HepG2 (cell line): ENCODE results near the gene SLC9A8. TPM values are rescaled to one million over a fixed set of nuclear protein-coding genes. Genes with fewer than 3 reads are reported as not detected.

Source experiments
- CREB3 ChIP-seq: sonication (generic); formaldehyde crosslinking; IDR thresholded peaks from 2 replicates; pipeline ENCODE4 v1.5.0; 2020; ENCODE audit warnings: missing genetic modification reagents
- FOSL1 ChIP-seq: sonication (generic); formaldehyde crosslinking; IDR thresholded peaks from 2 replicates; pipeline ENCODE4 v1.9.0; 2021; ENCODE audit warnings: missing genetic modification reagents, borderline replicate concordance
- FOXA3 ChIP-seq: IDR thresholded peaks from 2 replicates; pipeline ENCODE4 v1.6.1; 2016; ENCODE audit warnings: missing genetic modification reagents, missing compliant biosample characterization
- MAFF ChIP-seq: IDR thresholded peaks from 2 replicates; pipeline ENCODE4 v1.6.1; 2011; ENCODE audit warnings: low read depth, low read length, improper control_type of control experiment
- MBD4 ChIP-seq: IDR thresholded peaks from 2 replicates; pipeline ENCODE4 v1.6.1; 2012; ENCODE audit warnings: low read length, inconsistent platforms, borderline replicate concordance
- MLX ChIP-seq: IDR thresholded peaks from 2 replicates; pipeline ENCODE4 v1.6.1; 2016
- MYNN ChIP-seq: sonication (generic); formaldehyde crosslinking; IDR thresholded peaks from 2 replicates; pipeline ENCODE4 v1.4.0; 2020; ENCODE audit warnings: mild to moderate bottlenecking, low read depth, missing genetic modification reagents
- NFATC3 ChIP-seq: sonication (generic); formaldehyde crosslinking; IDR thresholded peaks from 2 replicates; pipeline ENCODE4 v1.5.1; 2020; ENCODE audit warnings: mild to moderate bottlenecking, missing genetic modification reagents
- RFX3 ChIP-seq: IDR thresholded peaks from 2 replicates; pipeline ENCODE4 v1.6.1; 2016; ENCODE audit warnings: missing biosample characterization, missing genetic modification reagents
- SRSF1 ChIP-seq: fragments of 200-400 bp; formaldehyde crosslinking; optimal IDR thresholded peaks from 2 replicates; pipeline ENCODE3; 2017; ENCODE audit warnings: mild to moderate bottlenecking, low read depth, low read length, moderate library complexity
- TAF15 ChIP-seq: fragments of 200-400 bp; formaldehyde crosslinking; IDR thresholded peaks from one replicate; pipeline ENCODE4 v1.6.1; 2018; ENCODE audit warnings: mild to moderate bottlenecking, low read depth, low read length; ENCODE audit not compliant: poor library complexity, severe bottlenecking
- ZBTB1 ChIP-seq: sonication (generic); formaldehyde crosslinking; IDR thresholded peaks from 2 replicates; pipeline ENCODE4 v1.4.0; 2020; ENCODE audit warnings: missing genetic modification reagents, borderline replicate concordance
- ZFP62 ChIP-seq: sonication (generic); formaldehyde crosslinking; IDR thresholded peaks from 2 replicates; pipeline ENCODE4 v1.4.0; 2020; ENCODE audit warnings: missing genetic modification reagents
- ZMYM3 ChIP-seq: sonication (generic); formaldehyde crosslinking; IDR thresholded peaks from 2 replicates; pipeline ENCODE4 v1.5.1; 2020; ENCODE audit warnings: mild to moderate bottlenecking, missing genetic modification reagents
- ZNF280D ChIP-seq: sonication (generic); formaldehyde crosslinking; IDR thresholded peaks from 2 replicates; pipeline ENCODE4 v1.5.1; 2020; ENCODE audit warnings: mild to moderate bottlenecking, missing genetic modification reagents
- ZNF33B ChIP-seq: sonication (generic); formaldehyde crosslinking; IDR thresholded peaks from 2 replicates; pipeline ENCODE4 v1.5.1; 2020; ENCODE audit warnings: mild to moderate bottlenecking, missing genetic modification reagents
- ZNF546 ChIP-seq: sonication (generic); formaldehyde crosslinking; conservative IDR thresholded peaks from 2 replicates; pipeline ENCODE4 v1.8.1; 2023; ENCODE audit warnings: mild to moderate bottlenecking, missing genetic modification reagents
- ZNF549 ChIP-seq: sonication (generic); formaldehyde crosslinking; IDR thresholded peaks from 2 replicates; pipeline ENCODE4 v1.5.0; 2020; ENCODE audit warnings: missing genetic modification reagents
- ZNF556 ChIP-seq: sonication (generic); formaldehyde crosslinking; IDR thresholded peaks from 2 replicates; pipeline ENCODE4 v1.4.0; 2020; ENCODE audit warnings: mild to moderate bottlenecking, missing genetic modification reagents, borderline replicate concordance
- ZNF557 ChIP-seq: sonication (generic); formaldehyde crosslinking; IDR thresholded peaks from 2 replicates; pipeline ENCODE4 v1.4.0; 2020; ENCODE audit warnings: missing genetic modification reagents
- ZNF562 ChIP-seq: sonication (generic); formaldehyde crosslinking; IDR thresholded peaks from 2 replicates; pipeline ENCODE4 v1.8.0; 2022; ENCODE audit warnings: missing genetic modification reagents, borderline replicate concordance
- ZNF567 ChIP-seq: sonication (generic); formaldehyde crosslinking; IDR thresholded peaks from 2 replicates; pipeline ENCODE4 v1.8.1; 2023; ENCODE audit warnings: mild to moderate bottlenecking, missing genetic modification reagents, borderline replicate concordance
- ZNF740 ChIP-seq: sonication (generic); formaldehyde crosslinking; IDR thresholded peaks from 2 replicates; pipeline ENCODE4 v1.4.0; 2020; ENCODE audit warnings: missing genetic modification reagents
- ZNF784 ChIP-seq: sonication (generic); formaldehyde crosslinking; IDR thresholded peaks from 2 replicates; pipeline ENCODE4 v1.5.1; 2020; ENCODE audit warnings: missing genetic modification reagents, mild to moderate bottlenecking, borderline replicate concordance
- polyA plus RNA-seq, 8 experiments: library from polyadenylated mRNA; depleted of rRNA in 3 of 8; stranded (reverse) in 7 of 8; unstranded in 1 of 8; fragments of >200 nt; fragmentation: Illumina TruSeq in 4 of 8; extraction: Trizol in 4 of 8; gene quantifications; 2 replicates each; pipeline versions ENCODE4 v1.2.1 to v1.2.3, GENCODE V29; 2011 to 2016; ENCODE audit warnings: low read depth in 4 of 8, missing spikeins in 1 of 8, mixed read lengths in 1 of 8; ENCODE audit not compliant: insufficient read depth in 1 of 8
- total RNA-seq, 5 experiments: library from RNA; depleted of rRNA; stranded (reverse); fragments of >200 nt; fragmentation: Illumina TruSeq; extraction: Trizol; gene quantifications; 2 replicates each; pipeline ENCODE4 v1.2.3, GENCODE V29; 2016; ENCODE audit warnings: low read depth in 1 of 5

The SLC9A8 gene
- total and polyA plus RNA-seq, 2 of the 13 experiments (the other 11 are each of a cell fraction or from before 2014, with no cell fraction given): 4.1 to 7.4 TPM

- TF ChIP-seq ZNF562 (CRISPR knock-in tag): no peak
- no peak for TF ChIP-seq MBD4
- peak; percentile 89 for TF ChIP-seq TAF15
- peak; percentile 88; the same call in 1 of the 2 replicates for TF ChIP-seq CREB3
- TF ChIP-seq SRSF1: peak; percentile 96
- no peak for TF ChIP-seq ZBTB1 (CRISPR knock-in tag)
- TF ChIP-seq ZNF567 (CRISPR knock-in tag): no peak; the same call in 1 of the 2 replicates
- peak; percentile 32; the same call in 1 of the 2 replicates for TF ChIP-seq FOSL1
- TF ChIP-seq ZNF557 (CRISPR knock-in tag): no peak
- TF ChIP-seq ZMYM3 (CRISPR knock-in tag): peak; percentile 94
- TF ChIP-seq ZNF740: no peak; the same call in 1 of the 2 replicates
- TF ChIP-seq MLX (CRISPR knock-in tag): no peak
- TF ChIP-seq ZNF546 (CRISPR knock-in tag): no peak; the same call in 1 of the 2 replicates
- no peak; the same call in 1 of the 2 replicates for TF ChIP-seq ZNF556 (CRISPR knock-in tag)
- TF ChIP-seq RFX3: no peak
- peak; percentile 66 for TF ChIP-seq FOXA3 (CRISPR knock-in tag)
- peak; percentile 70; the same call in 1 of the 2 replicates for TF ChIP-seq MYNN
- 0 out of 2 replicates have a peak, but pooled peaks have one; percentile 10 for TF ChIP-seq ZNF784
- 0 out of 2 replicates have a peak, but pooled peaks have one; percentile 13 for TF ChIP-seq ZNF549 (CRISPR knock-in tag)
- no peak for TF ChIP-seq NFATC3
- TF ChIP-seq ZNF280D (CRISPR knock-in tag): 0 out of 2 replicates have a peak, but pooled peaks have one; percentile 43
- no peak for TF ChIP-seq MAFF
- TF ChIP-seq ZFP62 (CRISPR knock-in tag): no peak
- TF ChIP-seq ZNF33B: peak; percentile 21; the same call in 1 of the 2 replicates
Measured at GRCh38 chr20:49936153-49937026, 123.8 kb downstream of the SLC9A8 start, which contains the start of gene RNF114 (continued).
